ENCODE data around the gene VPS4B. TPM values are rescaled to one million over a fixed set of nuclear protein-coding genes. Genes with fewer than 3 reads are reported as not detected.

Gene VPS4B
- total RNA-seq, 1 donor from 2014 or later, result 42.9 TPM

DNA sequence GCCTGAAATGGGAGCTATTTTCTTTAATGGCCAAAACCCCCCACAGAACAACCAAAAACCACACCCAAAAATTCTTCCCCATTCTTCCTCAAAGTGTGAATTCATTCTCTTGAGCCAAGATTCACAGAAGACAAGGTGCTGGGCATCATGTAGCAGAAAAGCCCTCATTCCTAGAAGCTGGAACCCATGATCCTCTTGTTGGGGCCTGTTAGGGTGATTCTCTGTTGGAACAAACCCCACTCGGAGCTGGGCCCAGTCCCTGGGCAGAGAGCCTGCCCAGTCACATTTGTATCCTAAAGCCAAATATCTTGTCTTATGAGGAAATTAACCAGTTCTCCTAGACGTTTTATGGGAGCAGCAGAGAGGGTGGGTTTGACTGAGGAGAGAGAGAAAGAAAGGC, 22.8 kb upstream of the VPS4B start:
- TF ChIP-seq, protein P1, sequence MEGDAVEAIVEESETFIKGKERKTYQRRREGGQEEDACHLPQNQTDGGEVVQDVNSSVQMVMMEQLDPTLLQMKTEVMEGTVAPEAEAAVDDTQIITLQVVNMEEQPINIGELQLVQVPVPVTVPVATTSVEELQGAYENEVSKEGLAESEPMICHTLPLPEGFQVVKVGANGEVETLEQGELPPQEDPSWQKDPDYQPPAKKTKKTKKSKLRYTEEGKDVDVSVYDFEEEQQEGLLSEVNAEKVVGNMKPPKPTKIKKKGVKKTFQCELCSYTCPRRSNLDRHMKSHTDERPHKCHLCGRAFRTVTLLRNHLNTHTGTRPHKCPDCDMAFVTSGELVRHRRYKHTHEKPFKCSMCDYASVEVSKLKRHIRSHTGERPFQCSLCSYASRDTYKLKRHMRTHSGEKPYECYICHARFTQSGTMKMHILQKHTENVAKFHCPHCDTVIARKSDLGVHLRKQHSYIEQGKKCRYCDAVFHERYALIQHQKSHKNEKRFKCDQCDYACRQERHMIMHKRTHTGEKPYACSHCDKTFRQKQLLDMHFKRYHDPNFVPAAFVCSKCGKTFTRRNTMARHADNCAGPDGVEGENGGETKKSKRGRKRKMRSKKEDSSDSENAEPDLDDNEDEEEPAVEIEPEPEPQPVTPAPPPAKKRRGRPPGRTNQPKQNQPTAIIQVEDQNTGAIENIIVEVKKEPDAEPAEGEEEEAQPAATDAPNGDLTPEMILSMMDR (conservative IDR thresholded peaks at IDR 0.05; ENCODE audit: low read depth, low read length), result no peak
- H3K4me3 ChIP-seq (ENCODE audit: low read depth, low read length), result no peak overlapping the region
- DNase-seq (ENCODE audit: low read depth), result no peak

DNA sequence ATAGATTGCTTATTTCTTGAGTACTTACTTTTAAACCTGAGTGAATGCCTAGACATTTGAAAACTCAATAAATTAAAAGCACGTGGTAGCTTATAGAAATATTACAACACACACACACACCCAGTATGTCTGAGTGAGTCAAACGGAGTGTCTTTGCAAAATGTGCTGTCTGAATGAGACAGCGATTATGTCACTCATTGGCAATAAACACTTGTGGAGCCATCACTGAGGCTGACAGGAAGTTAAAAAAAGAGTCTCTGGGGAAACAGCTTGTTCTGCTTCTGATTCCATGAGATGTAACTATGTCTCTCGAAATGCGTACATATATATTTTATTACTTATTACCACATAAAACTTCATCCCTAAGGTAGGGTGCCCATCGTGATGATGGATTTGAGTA, 22.3 kb upstream of the VPS4B start:
- TF ChIP-seq, protein P1 (conservative IDR thresholded peaks at IDR 0.05; ENCODE audit: low read depth, low read length), result no peak
- no peak for DNase-seq (ENCODE audit: low read depth)
- no peak overlapping the region for H3K4me3 ChIP-seq (ENCODE audit: low read depth, low read length)

DNA sequence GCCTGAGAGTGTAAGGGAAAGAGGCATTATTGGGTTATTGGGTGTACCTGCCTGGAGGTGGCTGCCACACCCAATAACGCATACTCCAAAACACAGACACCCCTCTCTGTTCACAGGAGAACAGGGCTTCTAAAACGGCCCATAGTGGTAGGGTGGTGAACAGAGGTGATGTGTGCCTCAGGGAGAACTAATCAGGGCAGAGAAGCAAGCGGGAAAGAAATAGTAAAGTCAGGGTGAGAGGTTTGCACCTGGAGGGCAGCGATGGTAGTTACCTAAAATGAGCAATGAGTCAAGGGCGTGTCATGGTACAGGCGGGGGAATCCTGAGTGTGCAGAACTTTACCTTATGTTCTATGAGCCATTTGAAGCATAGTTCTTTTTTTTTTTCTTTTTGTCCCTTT, 21.6 kb upstream of the VPS4B start:
- TF ChIP-seq, protein P1 (conservative IDR thresholded peaks at IDR 0.05; ENCODE audit: low read depth, low read length), result no peak
- DNase-seq (ENCODE audit: low read depth), result no peak
- H3K4me3 ChIP-seq (ENCODE audit: low read depth, low read length), result no peak overlapping the region

DNA sequence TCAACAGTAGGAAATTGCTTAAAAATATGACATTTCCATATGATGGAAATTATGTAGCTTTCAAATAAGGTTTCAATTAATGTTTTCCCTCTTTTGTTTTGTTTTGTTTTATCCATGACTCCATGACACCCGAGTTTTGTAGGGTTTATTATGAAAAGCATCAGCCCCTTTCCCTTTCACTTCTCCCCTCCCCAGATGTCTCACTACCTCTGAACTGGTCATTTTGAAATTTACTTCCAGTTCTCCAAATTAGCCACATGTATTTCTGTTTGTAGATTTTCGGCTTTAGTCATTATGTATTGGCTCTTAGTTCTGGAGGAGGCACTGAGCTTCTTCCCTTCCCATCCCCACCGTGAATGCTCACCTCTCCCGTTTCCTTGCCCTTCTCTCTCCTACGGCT, 18.6 kb upstream of the VPS4B start:
- no peak overlapping the region for H3K4me3 ChIP-seq (ENCODE audit: low read depth, low read length)
- DNase-seq (ENCODE audit: low read depth), result no peak
- TF ChIP-seq, protein P1 (conservative IDR thresholded peaks at IDR 0.05; ENCODE audit: low read depth, low read length), result no peak

DNA sequence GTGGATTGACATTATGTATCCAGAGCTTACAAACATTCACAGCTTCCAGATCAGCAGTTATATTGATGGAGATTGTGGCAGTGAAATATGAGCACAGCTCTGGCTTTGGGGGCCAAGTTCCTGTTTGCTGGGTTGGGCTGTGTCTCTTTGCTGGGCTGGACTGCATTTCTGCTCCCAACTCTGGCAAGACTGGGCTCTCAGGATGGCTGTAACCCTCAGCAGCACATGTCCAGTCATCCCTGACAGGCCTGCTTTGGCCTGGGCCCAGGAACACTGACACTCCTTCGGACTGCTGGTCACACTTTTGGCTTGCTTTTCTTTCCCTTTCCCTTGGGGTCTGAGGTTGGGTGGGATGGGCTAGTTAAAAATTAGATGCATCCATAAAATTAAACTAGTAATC, 17.9 kb upstream of the VPS4B start:
- TF ChIP-seq, protein P1 (conservative IDR thresholded peaks at IDR 0.05; ENCODE audit: low read depth, low read length), result no peak
- no peak overlapping the region for H3K4me3 ChIP-seq (ENCODE audit: low read depth, low read length)
- DNase-seq (ENCODE audit: low read depth), result no peak

DNA sequence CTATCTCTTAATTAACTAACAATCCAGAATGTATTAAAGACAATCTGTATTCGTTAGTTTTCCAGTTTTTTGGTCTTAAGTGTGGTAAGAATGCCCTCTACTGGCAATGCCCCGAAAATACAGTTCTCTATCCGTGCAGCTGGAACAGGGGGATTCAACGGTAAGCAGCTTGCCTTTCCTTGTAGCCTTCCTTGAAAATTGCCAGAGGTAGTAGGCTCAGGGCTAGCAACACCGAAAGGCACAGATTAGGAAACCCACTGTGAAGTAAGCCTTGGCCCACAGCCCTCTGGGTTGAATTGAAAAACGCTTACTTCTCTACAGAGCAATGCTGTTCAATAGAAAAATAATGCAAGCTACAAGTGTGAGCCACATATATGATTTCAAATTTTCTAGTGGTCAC, 17.1 kb upstream of the VPS4B start:
- H3K4me3 ChIP-seq (ENCODE audit: low read depth, low read length), result no peak overlapping the region
- TF ChIP-seq, protein P1 (conservative IDR thresholded peaks at IDR 0.05; ENCODE audit: low read depth, low read length), result peak; percentile 86
- no peak for DNase-seq (ENCODE audit: low read depth)

DNA sequence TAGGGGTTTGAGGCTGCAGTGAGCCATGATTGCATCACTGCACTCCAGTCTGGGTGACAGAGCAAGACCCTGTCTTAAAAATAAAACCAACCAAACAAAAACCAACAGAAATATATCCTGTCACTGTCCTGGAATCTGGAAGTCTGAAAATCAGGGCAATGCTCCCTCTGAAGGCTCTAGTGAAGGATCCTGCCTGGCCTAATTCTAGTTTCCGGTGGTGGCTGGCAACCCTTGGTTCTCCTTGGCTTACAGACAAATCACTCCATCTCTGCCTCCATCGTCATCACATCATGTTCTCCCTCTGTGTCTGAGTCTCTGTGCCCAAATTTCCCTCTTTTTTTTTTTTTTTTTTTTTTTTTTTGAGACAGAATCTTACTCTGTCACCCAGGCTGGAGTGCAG, 15.9 kb upstream of the VPS4B start:
- TF ChIP-seq, protein P1 (conservative IDR thresholded peaks at IDR 0.05; ENCODE audit: low read depth, low read length), result no peak
- no peak for DNase-seq (ENCODE audit: low read depth)
- no peak overlapping the region for H3K4me3 ChIP-seq (ENCODE audit: low read depth, low read length)
